Cardiac fibroblast (primary cell): ENCODE results near the gene NCBP1.

Source experiments
- DNase-seq, 2 donors: peaks; one replicate each; pipeline versions ENCODE4 v3.0.0 to v3.0.0-alpha.2; 2010; ENCODE audit warnings: low read depth in 2 of 2
- H3K4me3 ChIP-seq, 2 donors: replicated peaks in 1 of 2; 1 replicate in 1 of 2; 2 replicates in 1 of 2; pipeline ENCODE4 v1.5.1; 2011; ENCODE audit warnings: low read depth in 2 of 2, low read length in 2 of 2, mild to moderate bottlenecking in 2 of 2, moderate library complexity in 1 of 2
- CTCF ChIP-seq: IDR thresholded peaks from one replicate; pipeline ENCODE4 v1.5.1; 2011; ENCODE audit warnings: low read depth, mild to moderate bottlenecking, low read length, inconsistent platforms

The NCBP1 gene

GRCh38 chr9:97660340-97660739, 26.7 kb downstream of the NCBP1 start:
- TF ChIP-seq CTCF = no peak
- no peak for DNase-seq
- H3K4me3 ChIP-seq = no peak overlapping the region

- peak; percentile 5 to 38 for DNase-seq
- TF ChIP-seq CTCF = no peak
- H3K4me3 ChIP-seq = no peak overlapping the region
Measured at GRCh38 chr9:97660847-97661246, 27.2 kb downstream of the NCBP1 start.

GRCh38 chr9:97665742-97666141, 32.1 kb downstream of the NCBP1 start:
- no peak for DNase-seq
- TF ChIP-seq CTCF = no peak
- H3K4me3 ChIP-seq = no peak overlapping the region

- no peak for TF ChIP-seq CTCF
- no peak for DNase-seq
- no peak overlapping the region for H3K4me3 ChIP-seq
Measured at GRCh38 chr9:97666907-97667686, 33.5 kb downstream of the NCBP1 start.

GRCh38 chr9:97668485-97668884, 34.9 kb downstream of the NCBP1 start:
- no peak overlapping the region for H3K4me3 ChIP-seq
- no peak for DNase-seq
- no peak for TF ChIP-seq CTCF

GRCh38 chr9:97670586-97670985, 37.0 kb downstream of the NCBP1 start:
- no peak for TF ChIP-seq CTCF

GRCh38 chr9:97672403-97672802, 38.8 kb downstream of the NCBP1 start:
- TF ChIP-seq CTCF = no peak
- no peak overlapping the region for H3K4me3 ChIP-seq
- DNase-seq = no peak

More at GRCh38 chr9:97670586-97670985, 37.0 kb downstream of the NCBP1 start:
- H3K4me3 ChIP-seq = no peak overlapping the region
- DNase-seq = no peak
